ENCODE results near the gene SWI5. TPM values are rescaled to one million over a fixed set of nuclear protein-coding genes. Genes with fewer than 3 reads are reported as not detected.
A peak's percentile ranks its signal among the peaks of the same experiment; 100 is the strongest.
"Not testable (repeated sequence)": the region's sequence is repeated elsewhere in the genome, so short reads cannot be mapped to it uniquely, and the experiment has no call there.

Gene SWI5
- total RNA-seq, result 10 to 100 TPM; 15.2 to 28.2 (median 17.5) TPM

GRCh38 chr9:128276008-128276573, at the start of gene SWI5:
SWI5 (plus strand) TSS chr9:128276276.
- Histone ChIP-seq H3K27me3 (no peaks in the 10 kb centered on the region), H3K36me3 (peaks cover 0 to 36% (median 10%) of the 10 kb centered on the region in 3 donors), H3K9me3 (no peaks in the 10 kb centered on the region), H3K4me3 (peak within 1 kb of the TSS; percentile 96 to 99 (median 98)), H3K4me1 (peaks cover 21 to 57% (median 28%) of the 10 kb centered on the region in 3 donors), H3K27ac (peak within 1 kb of the TSS; percentile 95 to 100 (median 98))
- intact Hi-C loops (cut with DNase I), result no loop called here
- WGBS, 2 donors, result 0 to 2% methylated on average over 5 to 24 of the region's 38 CpGs
- TF ChIP-seq POLR2A (IDR thresholded peaks at IDR 0.05), result peak in 3 of 4 donors; percentile 89 to 98 (median 97)
- TF ChIP-seq CTCF (IDR thresholded peaks at IDR 0.05), result peak in 2 of 6 experiments; percentile 10 to 16
- peak; percentile 92 for DNase-seq

- TF ChIP-seq CTCF (IDR thresholded peaks at IDR 0.05), result no peak
- TF ChIP-seq POLR2A (IDR thresholded peaks at IDR 0.05), result no peak
- no peaks in the 10 kb centered on the region for H3K9me3 ChIP-seq
- no peaks in the 10 kb centered on the region for H3K4me1 ChIP-seq
- no peak overlapping the region for H3K27ac ChIP-seq
- intact Hi-C loops (cut with DNase I), result no loop called here
- DNase-seq, result no peak
- H3K27me3 ChIP-seq, result no peaks in the 10 kb centered on the region
- H3K36me3 ChIP-seq, result peaks cover 0 to 6% (median 0%) of the 10 kb centered on the region in 3 donors
- 55 to 71% methylated on average over 5 of the region's 5 CpGs for WGBS, 2 donors
- no peak overlapping the region for H3K4me3 ChIP-seq
Observed at GRCh38 chr9:128226412-128226801, 49.7 kb upstream of the SWI5 start.

GRCh38 chr9:128230897-128231296, 45.2 kb upstream of the SWI5 start:
- H3K4me1 ChIP-seq; DNase-seq; H3K4me3 ChIP-seq; H3K27me3 ChIP-seq; intact Hi-C loops (cut with DNase I); H3K36me3 ChIP-seq; H3K27ac ChIP-seq; H3K9me3 ChIP-seq: not testable (repeated sequence)
- WGBS, 2 donors, result 62 to 74% methylated on average over 7 of the region's 7 CpGs

- no peak for DNase-seq
- Histone ChIP-seq H3K27me3 (no peaks in the 10 kb centered on the region), H3K9me3 (no peaks in the 10 kb centered on the region), H3K36me3 (no peaks in the 10 kb centered on the region), H3K4me1 (no peaks in the 10 kb centered on the region), H3K27ac (peak overlapping the region in 3 of 4 donors; percentile 7 to 46 (median 25)), H3K4me3 (no peak overlapping the region)
- intact Hi-C loops (cut with DNase I), result no loop called here
- WGBS, 2 donors, result 39 to 46% methylated on average over 9 to 14 of the region's 16 CpGs
- TF ChIP-seq POLR2A (IDR thresholded peaks at IDR 0.05) (no peak), CTCF (IDR thresholded peaks at IDR 0.05) (no peak)
Observed at GRCh38 chr9:128231638-128232527, 44.2 kb upstream of the SWI5 start.

- H3K27ac ChIP-seq, result peak overlapping the region in 2 of 4 donors; percentile 17 to 46
- H3K4me3 ChIP-seq, result no peak overlapping the region
- no peak for TF ChIP-seq POLR2A (IDR thresholded peaks at IDR 0.05)
- TF ChIP-seq CTCF (IDR thresholded peaks at IDR 0.05), result no peak
- no peaks in the 10 kb centered on the region for H3K9me3 ChIP-seq
- H3K4me1 ChIP-seq, result no peaks in the 10 kb centered on the region
- DNase-seq, result no peak
- 88 to 100% methylated on average over 5 to 6 of the region's 22 CpGs for WGBS, 2 donors
- H3K27me3 ChIP-seq, result no peaks in the 10 kb centered on the region
- intact Hi-C loops (cut with DNase I), result no loop called here
- no peaks in the 10 kb centered on the region for H3K36me3 ChIP-seq
Observed at GRCh38 chr9:128232528-128233428, 43.3 kb upstream of the SWI5 start.
